ENCODE results near the gene C1QTNF8.
A peak's percentile ranks its signal among the peaks of the same experiment; 100 is the strongest.

- TF ChIP-seq MAFK (IDR thresholded peaks at IDR 0.05; ENCODE audit: low read depth, low read length) (no peak), CREB1 (IDR thresholded peaks at IDR 0.05) (no peak), CTBP2 (IDR thresholded peaks at IDR 0.05; ENCODE audit: borderline replicate concordance, insufficient read depth, insufficient read length, low read length) (no peak), CTCF (IDR thresholded peaks at IDR 0.05; ENCODE audit: control extremely low read depth in 1 of 3, insufficient read depth in 1 of 3, low read depth in 1 of 3, low read length in 3 of 3) (no peak), SUZ12 (IDR thresholded peaks at IDR 0.05; ENCODE audit: low read length) (no peak), ATF2 (IDR thresholded peaks at IDR 0.05; ENCODE audit: low read length) (no peak), MAX (IDR thresholded peaks at IDR 0.05) (peak; percentile 21; the same call in 1 of the 2 replicates), EZH2 (IDR thresholded peaks at IDR 0.05; ENCODE audit: low read depth, low read length, severe bottlenecking) (no peak), POLR2A (IDR thresholded peaks at IDR 0.05; ENCODE audit: control extremely low read depth in 1 of 2, low read depth in 2 of 2, low read length in 2 of 2) (no peak), SIRT6 (IDR thresholded peaks at IDR 0.05; ENCODE audit: low read length) (no peak), SIN3A (conservative IDR thresholded peaks at IDR 0.05 in 1 of 2, IDR thresholded peaks at IDR 0.05 in 1 of 2; ENCODE audit: low read depth in 1 of 2, low read length in 2 of 2) (no peak)
These were observed 29.4 kb downstream of the C1QTNF8 start for GRCh38 chr16:1066584-1067172.

Measured in H1 (cell line).